IMR-90 (cell line): ENCODE results near the gene ISM2. TPM values are rescaled to one million over a fixed set of nuclear protein-coding genes. Genes with fewer than 3 reads are reported as not detected.

Source experiments
- ATAC-seq: fragments of 200-7000 bp; cut with Tn5 transposase; 2 replicates; pipeline ENCODE4 v1.9.1; 2020; ENCODE audit warnings: low read depth, mild to moderate bottlenecking, moderate library complexity
- BruUV-seq: library from RNA; stranded (reverse); fragments of 400-500 nt; replicated peaks from 2 replicates; lab custom pipeline; 2021; lab: Mats Ljungman, UMichigan
- CTCF ChIA-PET: fragments of 300-600 bp; formaldehyde crosslinking; extraction: SDS; loops from one replicate; lab custom pipeline; 2021; ENCODE audit warnings: antibody characterized with exemption; lab: Yijun Ruan, JAX
- POLR2A ChIA-PET: fragments of 300-600 bp; sonication (Branson Sonifier 250); formaldehyde crosslinking; loops from one replicate; lab custom pipeline; 2022; ENCODE audit warnings: antibody characterized with exemption; ENCODE audit not compliant: unreplicated experiment; lab: Charles Lee
- DNase-seq: peaks from one replicate; pipeline ENCODE4 v3.0.0; 2013
- H2AFZ ChIP-seq: replicated peaks from 2 replicates; pipeline ENCODE3; 2013; ENCODE audit warnings: low read length, mild to moderate bottlenecking; ENCODE audit not compliant: poor library complexity
- H2AK5ac ChIP-seq: 2 replicates; pipeline ENCODE4 v1.6.1; 2013; ENCODE audit warnings: low read depth, low read length, inconsistent platforms
- H2AK9ac ChIP-seq: replicated peaks from 2 replicates; pipeline ENCODE3; 2013; ENCODE audit warnings: mild to moderate bottlenecking, low read depth, low read length, moderate library complexity; ENCODE audit not compliant: poor library complexity
- H2BK120ac ChIP-seq: 2 replicates; pipeline ENCODE4 v1.6.1; 2013; ENCODE audit warnings: low read depth, low read length, inconsistent platforms
- H2BK15ac ChIP-seq: 3 replicates; pipeline ENCODE4 v1.6.1; 2013; ENCODE audit warnings: low read depth, low read length, inconsistent platforms
- H2BK20ac ChIP-seq: 2 replicates; pipeline ENCODE4 v1.6.1; 2013; ENCODE audit warnings: low read depth, mild to moderate bottlenecking, inconsistent platforms, low read length, moderate library complexity
- H2BK5ac ChIP-seq: 2 replicates; pipeline ENCODE4 v1.6.1; 2013; ENCODE audit warnings: mild to moderate bottlenecking, low read depth, low read length, inconsistent platforms; ENCODE audit not compliant: poor library complexity, severe bottlenecking
- H3K14ac ChIP-seq: replicated peaks from 2 replicates; pipeline ENCODE4 v1.6.1; 2013; ENCODE audit warnings: low read depth, low read length, inconsistent platforms
- H3K18ac ChIP-seq: 2 replicates; pipeline ENCODE4 v1.6.1; 2013; ENCODE audit warnings: low read depth, low read length, control low read depth
- H3K23ac ChIP-seq: 2 replicates; pipeline ENCODE4 v1.6.1; 2013; ENCODE audit warnings: low read depth, low read length, inconsistent platforms
- H3K27ac ChIP-seq: 2 replicates; pipeline ENCODE4 v1.5.1; 2013; ENCODE audit warnings: mild to moderate bottlenecking, control low read depth, low read length; ENCODE audit not compliant: insufficient read depth
- H3K27me3 ChIP-seq: 2 replicates; pipeline ENCODE4 v1.6.1; 2013; ENCODE audit warnings: low read length; ENCODE audit not compliant: control insufficient read depth, insufficient read depth
- H3K36me3 ChIP-seq: 2 replicates; pipeline ENCODE4 v1.6.1; 2013; ENCODE audit warnings: low read length, mixed read lengths; ENCODE audit not compliant: control insufficient read depth, insufficient read depth
- H3K4ac ChIP-seq: 2 replicates; pipeline ENCODE4 v1.6.1; 2013; ENCODE audit warnings: low read depth, low read length, inconsistent platforms
- H3K4me1 ChIP-seq: 2 replicates; pipeline ENCODE4 v1.6.1; 2013; ENCODE audit warnings: low read length, mixed read lengths; ENCODE audit not compliant: control insufficient read depth, insufficient read depth
- H3K4me2 ChIP-seq: 2 replicates; pipeline ENCODE4 v1.6.1; 2013; ENCODE audit warnings: low read depth, mild to moderate bottlenecking, control low read depth, low read length, moderate library complexity
- H3K4me3 ChIP-seq: 2 replicates; pipeline ENCODE4 v1.5.1; 2013; ENCODE audit warnings: low read depth, mild to moderate bottlenecking, control low read depth, low read length, moderate library complexity; ENCODE audit not compliant: insufficient read depth
- H3K56ac ChIP-seq: 2 replicates; pipeline ENCODE4 v1.6.1; 2013; ENCODE audit warnings: low read length, inconsistent platforms; ENCODE audit not compliant: insufficient read depth; ENCODE audit errors: extremely low read depth
- H3K79me1 ChIP-seq, 2 experiments: 2 replicates each; pipeline ENCODE4 v1.6.1; 2013; ENCODE audit warnings: low read length in 2 of 2, inconsistent platforms in 1 of 2, low read depth in 1 of 2
- H3K9ac ChIP-seq: 2 replicates; pipeline ENCODE4 v1.6.1; 2013; ENCODE audit warnings: low read depth, low read length, control low read depth
- H3K9me1 ChIP-seq: 2 replicates; pipeline ENCODE4 v1.6.1; 2013; ENCODE audit warnings: low read length, inconsistent platforms; ENCODE audit not compliant: insufficient read depth
- H3K9me3 ChIP-seq: 2 replicates; pipeline ENCODE4 v1.6.1; 2013; ENCODE audit warnings: low read length; ENCODE audit not compliant: control insufficient read depth, insufficient read depth
- H4K20me1 ChIP-seq: 2 replicates; pipeline ENCODE4 v1.6.1; 2013; ENCODE audit warnings: low read length, inconsistent platforms; ENCODE audit not compliant: insufficient read depth
- H4K5ac ChIP-seq: 2 replicates; pipeline ENCODE4 v1.6.1; 2013; ENCODE audit warnings: mild to moderate bottlenecking, low read depth, low read length, control low read depth
- H4K8ac ChIP-seq, 2 experiments: 2 replicates each; pipeline ENCODE4 v1.6.1; 2013; ENCODE audit warnings: low read depth in 2 of 2, low read length in 2 of 2, control low read depth in 1 of 2, inconsistent platforms in 1 of 2
- H4K91ac ChIP-seq: 2 replicates; pipeline ENCODE4 v1.6.1; 2013; ENCODE audit warnings: low read depth, low read length, inconsistent platforms; ENCODE audit not compliant: insufficient read depth
- BHLHE40 ChIP-seq: fragments of 150-350 bp; IDR thresholded peaks from 2 replicates; pipeline ENCODE4 v1.6.1; 2016; ENCODE audit warnings: mild to moderate bottlenecking, low read depth, low read length
- CEBPB ChIP-seq: IDR thresholded peaks from 2 replicates; pipeline ENCODE4 v1.6.1; 2012; ENCODE audit warnings: low read depth, low read length, improper control_type of control experiment
- CHD1 ChIP-seq: IDR thresholded peaks from 2 replicates; pipeline ENCODE4 v1.6.1; 2012; ENCODE audit warnings: low read depth, low read length, improper control_type of control experiment
- CTCF ChIP-seq: conservative IDR thresholded peaks from 2 replicates; pipeline ENCODE4 v1.5.1; 2012; ENCODE audit warnings: mild to moderate bottlenecking, low read depth, low read length, improper control_type of control experiment
- ELK1 ChIP-seq: fragments of 150-350 bp; IDR thresholded peaks from 2 replicates; pipeline ENCODE4 v1.6.1; 2016; ENCODE audit warnings: low read depth, mild to moderate bottlenecking, low read length, moderate library complexity, borderline replicate concordance
- FOS ChIP-seq: fragments of 150-350 bp; IDR thresholded peaks from 2 replicates; pipeline ENCODE4 v1.6.1; 2016; ENCODE audit warnings: low read depth, low read length
- MAFK ChIP-seq: IDR thresholded peaks from 2 replicates; pipeline ENCODE4 v1.6.1; 2012; ENCODE audit warnings: low read depth, low read length, improper control_type of control experiment
- MAZ ChIP-seq: IDR thresholded peaks from 2 replicates; pipeline ENCODE4 v1.6.1; 2012; ENCODE audit warnings: low read depth, mild to moderate bottlenecking, low read length, improper control_type of control experiment, moderate library complexity, borderline replicate concordance
- MXI1 ChIP-seq: IDR thresholded peaks from 2 replicates; pipeline ENCODE4 v1.6.1; 2012; ENCODE audit warnings: low read depth, mild to moderate bottlenecking, low read length, moderate library complexity, borderline replicate concordance
- NFE2L2 ChIP-seq: fragments of 150-350 bp; IDR thresholded peaks from 2 replicates; pipeline ENCODE4 v1.6.1; 2016; ENCODE audit warnings: low read depth, mild to moderate bottlenecking, low read length
- POLR2A ChIP-seq: IDR thresholded peaks from 2 replicates; pipeline ENCODE4 v1.6.1; 2012; ENCODE audit warnings: mild to moderate bottlenecking, low read depth, low read length
- RAD21 ChIP-seq: IDR thresholded peaks from 2 replicates; pipeline ENCODE4 v1.6.1; 2012; ENCODE audit warnings: low read length, improper control_type of control experiment
- RCOR1 ChIP-seq: IDR thresholded peaks from 2 replicates; pipeline ENCODE4 v1.6.1; 2012; ENCODE audit warnings: mild to moderate bottlenecking, low read length, improper control_type of control experiment; ENCODE audit not compliant: insufficient replicate concordance
- RFX5 ChIP-seq: IDR thresholded peaks from 2 replicates; pipeline ENCODE4 v1.8.0; 2012; ENCODE audit warnings: low read depth, mild to moderate bottlenecking, low read length, moderate library complexity
- SMC3 ChIP-seq: fragments of 150-350 bp; IDR thresholded peaks from 2 replicates; pipeline ENCODE4 v1.6.1; 2016; ENCODE audit warnings: low read depth, mild to moderate bottlenecking, antibody characterized with exemption, low read length, moderate library complexity
- USF2 ChIP-seq: fragments of 150-350 bp; IDR thresholded peaks from 2 replicates; pipeline ENCODE4 v1.6.1; 2017; ENCODE audit warnings: mild to moderate bottlenecking, antibody characterized with exemption, low read length, low read depth
- WGBS, 2 experiments: methylation state at CpG; one replicate each; pipeline versions ENCODE4 v1.1.5 to v1.1.7; 2013; ENCODE audit warnings: missing lambda C conversion rate in 2 of 2; ENCODE audit not compliant: insufficient read length in 1 of 2; ENCODE audit errors: extremely low coverage in 2 of 2; 5-methylcytosine and 5-hydroxymethylcytosine counted together
- dilution Hi-C: fragments of 300-500 bp; cut with HindIII; formaldehyde crosslinking; loops from one replicate; pipeline ENCODE4 v1.14.3; 2018; ENCODE audit warnings: low sequenced_read_pairs; ENCODE audit not compliant: unreplicated experiment
- in situ Hi-C: fragments of 300-500 bp; cut with MboI; formaldehyde crosslinking; loops from 3 replicates; pipeline ENCODE4 v1.14.3; 2019; ENCODE audit warnings: low sequenced_read_pairs, inconsistent platforms, mixed read lengths
- intact Hi-C: fragments of 100-400 bp; cut with micrococcal nuclease; formaldehyde crosslinking; loops from 2 replicates; pipeline ENCODE4 v1.10.0; 2022
- polyA plus RNA-seq, 3 experiments: library from polyadenylated mRNA; depleted of rRNA; stranded (reverse); fragments of >200 nt; gene quantifications; 2 replicates each; pipeline ENCODE4 v1.2.3, GENCODE V29; 2012; ENCODE audit warnings: low replicate concordance in 1 of 3
- total RNA-seq: library from RNA; depleted of rRNA; stranded (reverse); fragments of >200 nt; gene quantifications from 2 replicates; pipeline ENCODE4 v1.2.3, GENCODE V29; 2012

The ISM2 gene
- total and polyA plus RNA-seq, 2 of the 4 experiments (the other 2 are of a cell fraction) = under 0.01 to 0.12 TPM

GRCh38 chr14:77520555-77520954 is 21.9 kb upstream of the ISM2 start:
- 59% methylated on average over 4 of the region's 4 CpGs; no CpG with 5 or more reads in 1 of the 2 experiments for WGBS, 2 experiments
- intact Hi-C loops (no loop called here), dilution Hi-C loops (no loop called here), in situ Hi-C loops (no loop called here)
- H3K4me2 ChIP-seq = no peak overlapping the region
- no peak overlapping the region for H3K4me3 ChIP-seq
- peaks cover 3% of the 10 kb centered on the region; the same call in 1 of the 2 replicates for H4K20me1 ChIP-seq
- H4K91ac ChIP-seq = no peak overlapping the region
- no peak for ATAC-seq
- H2BK15ac ChIP-seq = no peak overlapping the region
- no peak overlapping the region for H2BK120ac ChIP-seq
- H3K23ac ChIP-seq = no peak overlapping the region
- H3K9ac ChIP-seq = no peak overlapping the region
- H3K4me1 ChIP-seq = peaks cover 3% of the 10 kb centered on the region; the same call in 1 of the 2 replicates
- H3K9me1 ChIP-seq = peaks cover 3% of the 10 kb centered on the region; the same call in 1 of the 2 replicates
- no peak overlapping the region for H3K27ac ChIP-seq
- H4K5ac ChIP-seq = no peak overlapping the region
- H3K27me3 ChIP-seq = no peaks in the 10 kb centered on the region
- no peak overlapping the region for H2AK5ac ChIP-seq
- DNase-seq = no peak
- peaks cover 18 to 19% of the 10 kb centered on the region in 2 experiments for H3K79me1 ChIP-seq
- BruUV-seq = no TSS peak
- no peak overlapping the region for H2AK9ac ChIP-seq
- no peak overlapping the region for H4K8ac ChIP-seq
- H3K14ac ChIP-seq = no peak overlapping the region
- peaks cover 25% of the 10 kb centered on the region for H3K36me3 ChIP-seq
- CTCF ChIA-PET = interaction anchor here (0.6 kb wide), 1 partner anchor 226 kb away, joined by 7 read pairs; no protein-coding TSS in a partner anchor
- H3K56ac ChIP-seq = no peak overlapping the region
- no peak overlapping the region for H2BK20ac ChIP-seq
- H3K4ac ChIP-seq = no peak overlapping the region
- no peaks in the 10 kb centered on the region for H3K9me3 ChIP-seq
- H2BK5ac ChIP-seq = no peak overlapping the region
- no peak overlapping the region for H2AFZ ChIP-seq
- TF ChIP-seq MAFK = no peak
- TF ChIP-seq CEBPB = no peak
- no peak for TF ChIP-seq FOS
- TF ChIP-seq RCOR1 = no peak
- no peak for TF ChIP-seq RFX5
- no peak for TF ChIP-seq MXI1
- no peak for TF ChIP-seq SMC3
- no peak for TF ChIP-seq NFE2L2
- TF ChIP-seq BHLHE40 = no peak
- TF ChIP-seq MAZ = no peak
- no peak for TF ChIP-seq RAD21
- no peak for TF ChIP-seq ELK1
- TF ChIP-seq POLR2A = no peak
- TF ChIP-seq CHD1 = no peak
- no peak for TF ChIP-seq CTCF
- no peak for TF ChIP-seq USF2
- POLR2A ChIA-PET = no interaction called here
- no peak overlapping the region for H3K18ac ChIP-seq
